OCI-LY7 (cell line): Measurements from ENCODE around the gene HLA-DRB5. TPM values are rescaled to one million over a fixed set of nuclear protein-coding genes. Genes with fewer than 3 reads are reported as not detected.

Experiments used
- BruUV-seq: library from RNA; stranded (reverse); fragments of 400-500 nt; replicated peaks from 2 replicates; lab custom pipeline; 2021; lab: Mats Ljungman, UMichigan
- CTCF ChIA-PET: fragments of 300-600 bp; sonication (Branson Sonifier 250); formaldehyde crosslinking; loops from one replicate; lab custom pipeline; 2022; ENCODE audit warnings: antibody characterized with exemption; ENCODE audit not compliant: unreplicated experiment; lab: Charles Lee
- POLR2A ChIA-PET: fragments of 300-600 bp; sonication (Branson Sonifier 250); formaldehyde crosslinking; loops from one replicate; lab custom pipeline; 2022; ENCODE audit warnings: antibody characterized with exemption; lab: Charles Lee
- DNase-seq: peaks from one replicate; pipeline ENCODE4 v3.0.0-alpha.2; 2015; ENCODE audit warnings: low spot score
- H2AFZ ChIP-seq: fragments of 200-600 bp; sonication (generic), shearing (Covaris generic); 2 replicates; pipeline ENCODE4 v1.6.1; 2014; ENCODE audit warnings: mild to moderate bottlenecking, antibody characterized with exemption, low read length, moderate library complexity
- H3K27ac ChIP-seq: fragments of 200-600 bp; sonication (generic); 2 replicates; pipeline ENCODE4 v1.5.1; 2014; ENCODE audit warnings: mixed run types, low read depth, mild to moderate bottlenecking, moderate library complexity, low read length, inconsistent platforms; ENCODE audit not compliant: poor library complexity, severe bottlenecking
- H3K36me3 ChIP-seq: fragments of 200-600 bp; sonication (generic); 2 replicates; pipeline ENCODE4 v1.6.1; 2014; ENCODE audit warnings: mild to moderate bottlenecking, antibody characterized with exemption, low read length, moderate library complexity, mixed read lengths; ENCODE audit not compliant: insufficient read depth
- H3K4me1 ChIP-seq: fragments of 200-600 bp; sonication (generic); 2 replicates; pipeline ENCODE4 v1.5.1; 2014; ENCODE audit warnings: mild to moderate bottlenecking, low read length; ENCODE audit not compliant: insufficient read depth, poor library complexity, severe bottlenecking
- H3K4me2 ChIP-seq: fragments of 200-600 bp; sonication (generic); 2 replicates; pipeline ENCODE4 v1.6.1; 2014; ENCODE audit warnings: mild to moderate bottlenecking, low read length
- H3K4me3 ChIP-seq: fragments of 200-600 bp; sonication (generic); 2 replicates; pipeline ENCODE4 v1.5.1; 2014; ENCODE audit warnings: mild to moderate bottlenecking, low read depth, low read length; ENCODE audit not compliant: poor library complexity, severe bottlenecking
- H3K79me2 ChIP-seq: fragments of 200-600 bp; sonication (generic); 2 replicates; pipeline ENCODE4 v1.6.1; 2016; ENCODE audit warnings: low read depth, mild to moderate bottlenecking, low read length, moderate library complexity, mixed read lengths; ENCODE audit not compliant: insufficient read depth
- H3K9me2 ChIP-seq: fragments of 200-600 bp; sonication (generic); 2 replicates; pipeline ENCODE4 v1.6.1; 2016; ENCODE audit warnings: mild to moderate bottlenecking, low read length, mixed read lengths; ENCODE audit not compliant: insufficient read depth
- H3K9me3 ChIP-seq: fragments of 200-600 bp; sonication (generic); 2 replicates; pipeline ENCODE4 v1.6.1; 2014; ENCODE audit warnings: mild to moderate bottlenecking, mixed run types, low read length, mixed read lengths
- H4K20me1 ChIP-seq: fragments of 200-600 bp; sonication (generic); 2 replicates; pipeline ENCODE4 v1.6.1; 2014; ENCODE audit warnings: mild to moderate bottlenecking, antibody characterized with exemption, low read length, moderate library complexity, mixed read lengths; ENCODE audit not compliant: insufficient read depth
- EZH2phosphoT487 ChIP-seq: fragments of 200-600 bp; sonication (generic); IDR thresholded peaks from 2 replicates; pipeline ENCODE4 v1.6.1; 2018; ENCODE audit warnings: low read depth, borderline replicate concordance, mild to moderate bottlenecking, mixed run types, antibody characterized with exemption, low read length, moderate library complexity, mixed read lengths
- intact Hi-C: fragments of 100-400 bp; cut with micrococcal nuclease; formaldehyde crosslinking; loops from one replicate; pipeline ENCODE4 v1.10.0; 2022; ENCODE audit not compliant: unreplicated experiment
- total RNA-seq, 2 experiments: library from RNA; depleted of rRNA in 1 of 2; stranded (reverse); fragments of >200 nt in 1 of 2; shearing (Covaris generic) in 1 of 2; gene quantifications; 2 replicates each; pipeline ENCODE4 v1.2.3, GENCODE V29; 2014 to 2022
- TF ChIP-seq, protein P1 (sequence below): fragments of 200-600 bp; sonication (generic); conservative IDR thresholded peaks from 2 replicates; pipeline ENCODE4 v1.5.1; 2014; ENCODE audit warnings: mild to moderate bottlenecking, antibody characterized with exemption, low read length, moderate library complexity, mixed read lengths

Gene HLA-DRB5
- total RNA-seq, 2 experiments from 2014 or later: 1.9 to 6.1 TPM

DNA sequence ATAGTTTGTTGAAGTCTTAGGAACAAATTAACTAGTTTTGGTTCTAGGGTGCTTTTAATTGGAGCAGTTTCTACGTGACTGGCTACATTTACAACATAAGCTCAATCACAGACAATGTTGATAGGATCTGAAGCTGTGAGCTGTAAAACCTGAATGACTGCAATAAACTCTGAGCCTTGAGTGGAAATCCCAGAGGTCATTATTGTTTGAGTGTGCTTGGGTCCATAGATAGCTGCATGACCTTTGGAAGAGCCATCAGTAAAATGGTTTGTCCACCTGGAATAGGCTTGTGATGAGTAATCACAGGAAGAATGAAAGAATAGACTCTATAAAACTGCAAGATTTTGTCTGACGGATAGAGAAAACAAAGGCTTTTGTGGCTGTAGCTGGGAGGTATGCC lies 32.9 kb upstream of the HLA-DRB5 start:
- Histone ChIP-seq H3K4me2 (no peak overlapping the region), H3K27ac (no peak overlapping the region), H3K79me2 (no peaks in the 10 kb centered on the region), H2AFZ (no peak overlapping the region), H3K9me2 (no peaks in the 10 kb centered on the region), H3K9me3 (no peaks in the 10 kb centered on the region), H3K36me3 (no peaks in the 10 kb centered on the region), H3K4me1 (no peaks in the 10 kb centered on the region), H3K4me3 (no peak overlapping the region), H4K20me1 (no peaks in the 10 kb centered on the region)
- intact Hi-C loops: no loop called here
- CTCF ChIA-PET: no interaction called here
- POLR2A ChIA-PET: no interaction called here
- DNase-seq: no peak
- TF ChIP-seq EZH2phosphoT487: no peak
- TF ChIP-seq, protein P1, sequence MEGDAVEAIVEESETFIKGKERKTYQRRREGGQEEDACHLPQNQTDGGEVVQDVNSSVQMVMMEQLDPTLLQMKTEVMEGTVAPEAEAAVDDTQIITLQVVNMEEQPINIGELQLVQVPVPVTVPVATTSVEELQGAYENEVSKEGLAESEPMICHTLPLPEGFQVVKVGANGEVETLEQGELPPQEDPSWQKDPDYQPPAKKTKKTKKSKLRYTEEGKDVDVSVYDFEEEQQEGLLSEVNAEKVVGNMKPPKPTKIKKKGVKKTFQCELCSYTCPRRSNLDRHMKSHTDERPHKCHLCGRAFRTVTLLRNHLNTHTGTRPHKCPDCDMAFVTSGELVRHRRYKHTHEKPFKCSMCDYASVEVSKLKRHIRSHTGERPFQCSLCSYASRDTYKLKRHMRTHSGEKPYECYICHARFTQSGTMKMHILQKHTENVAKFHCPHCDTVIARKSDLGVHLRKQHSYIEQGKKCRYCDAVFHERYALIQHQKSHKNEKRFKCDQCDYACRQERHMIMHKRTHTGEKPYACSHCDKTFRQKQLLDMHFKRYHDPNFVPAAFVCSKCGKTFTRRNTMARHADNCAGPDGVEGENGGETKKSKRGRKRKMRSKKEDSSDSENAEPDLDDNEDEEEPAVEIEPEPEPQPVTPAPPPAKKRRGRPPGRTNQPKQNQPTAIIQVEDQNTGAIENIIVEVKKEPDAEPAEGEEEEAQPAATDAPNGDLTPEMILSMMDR: no peak
- no TSS peak for BruUV-seq

DNA sequence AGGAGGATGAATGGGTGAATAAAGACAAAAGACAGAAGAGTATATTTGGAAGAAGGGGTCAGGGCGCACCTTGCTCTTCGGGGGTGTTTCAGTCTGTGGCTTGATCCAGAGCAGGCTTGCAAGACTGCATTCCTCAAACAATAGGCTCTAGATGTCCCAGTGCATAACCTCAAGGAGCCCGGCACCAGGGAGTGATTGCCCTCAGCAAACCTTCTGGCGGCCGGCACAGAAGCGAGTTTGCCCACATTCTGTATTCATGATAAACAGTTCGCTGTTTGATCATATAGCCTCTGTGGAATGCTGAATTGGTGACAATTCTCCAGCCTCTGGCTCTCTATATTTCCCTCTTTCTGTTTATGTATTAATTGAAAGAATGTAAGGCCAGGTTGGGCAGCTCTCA lies 29.7 kb upstream of the HLA-DRB5 start:
- CTCF ChIA-PET: no interaction called here
- H3K4me2 ChIP-seq: no peak overlapping the region
- no peak overlapping the region for H3K27ac ChIP-seq
- H3K9me3 ChIP-seq: no peaks in the 10 kb centered on the region
- POLR2A ChIA-PET: interaction anchor here (1.0 to 2.2 kb wide), 2 partner anchors 27 to 73 kb away, joined by 3 to 9 read pairs; no protein-coding TSS in a partner anchor
- no peak for TF ChIP-seq EZH2phosphoT487
- TF ChIP-seq, protein P1: no peak
- H4K20me1 ChIP-seq: no peaks in the 10 kb centered on the region
- H3K36me3 ChIP-seq: peaks cover under 1% of the 10 kb centered on the region
- H2AFZ ChIP-seq: no peak overlapping the region
- H3K79me2 ChIP-seq: no peaks in the 10 kb centered on the region
- no peak overlapping the region for H3K4me3 ChIP-seq
- H3K4me1 ChIP-seq: no peaks in the 10 kb centered on the region
- H3K9me2 ChIP-seq: no peaks in the 10 kb centered on the region
- no peak for DNase-seq
- intact Hi-C loops: no loop called here
- BruUV-seq: no TSS peak

DNA sequence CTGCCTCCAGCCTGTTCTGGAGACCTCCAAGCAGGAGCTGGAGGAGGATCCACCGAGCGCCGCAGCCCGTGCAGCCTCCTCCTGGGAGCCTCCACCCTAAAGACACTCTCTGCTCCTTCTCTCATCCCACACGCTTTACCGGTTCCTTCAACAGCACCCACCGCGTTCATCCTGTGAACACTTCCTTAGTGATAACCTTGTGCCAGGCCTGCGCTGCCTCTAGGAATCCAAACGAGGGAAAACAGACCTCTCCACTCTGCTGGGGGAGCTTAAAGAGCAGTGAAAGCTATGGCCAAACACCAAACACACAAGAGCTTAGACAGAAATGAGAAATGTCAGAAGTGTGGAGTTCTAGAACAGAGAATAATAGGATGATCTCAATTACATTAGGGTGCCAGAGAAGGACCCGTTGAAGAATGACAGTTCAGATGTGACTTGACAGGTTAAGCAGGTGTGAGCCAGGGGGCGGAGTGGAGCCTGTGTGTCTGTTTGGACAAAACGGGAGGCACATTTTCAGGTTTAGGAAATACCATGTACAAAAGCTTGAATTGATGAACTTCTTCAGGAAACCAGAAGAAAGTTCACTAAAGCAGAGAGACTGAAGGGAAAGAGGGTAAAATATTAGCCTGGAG lies 28.5 kb upstream of the HLA-DRB5 start:
- Histone ChIP-seq H3K79me2 (no peaks in the 10 kb centered on the region), H2AFZ (no peak overlapping the region), H3K4me2 (no peak overlapping the region), H3K27ac (no peak overlapping the region), H3K36me3 (peaks cover 8% of the 10 kb centered on the region), H3K9me3 (no peaks in the 10 kb centered on the region), H3K9me2 (no peaks in the 10 kb centered on the region), H4K20me1 (no peaks in the 10 kb centered on the region), H3K4me3 (no peak overlapping the region), H3K4me1 (no peaks in the 10 kb centered on the region)
- ChIA-PET CTCF (no interaction called here), POLR2A (interaction anchor here (1.0 to 2.2 kb wide), 2 partner anchors 28 to 74 kb away, joined by 3 to 9 read pairs; no protein-coding TSS in a partner anchor)
- TSS peak; percentile 94 for BruUV-seq
- DNase-seq: no peak
- intact Hi-C loops: no loop called here
- no peak for TF ChIP-seq EZH2phosphoT487
- TF ChIP-seq, protein P1: no peak
